ENCODE results near the gene CYBC1.

CYBC1 gene

GRCh38 chr17:82407255-82407654 lies 43.3 kb downstream of the CYBC1 start:
- no peak for DNase-seq

DNA sequence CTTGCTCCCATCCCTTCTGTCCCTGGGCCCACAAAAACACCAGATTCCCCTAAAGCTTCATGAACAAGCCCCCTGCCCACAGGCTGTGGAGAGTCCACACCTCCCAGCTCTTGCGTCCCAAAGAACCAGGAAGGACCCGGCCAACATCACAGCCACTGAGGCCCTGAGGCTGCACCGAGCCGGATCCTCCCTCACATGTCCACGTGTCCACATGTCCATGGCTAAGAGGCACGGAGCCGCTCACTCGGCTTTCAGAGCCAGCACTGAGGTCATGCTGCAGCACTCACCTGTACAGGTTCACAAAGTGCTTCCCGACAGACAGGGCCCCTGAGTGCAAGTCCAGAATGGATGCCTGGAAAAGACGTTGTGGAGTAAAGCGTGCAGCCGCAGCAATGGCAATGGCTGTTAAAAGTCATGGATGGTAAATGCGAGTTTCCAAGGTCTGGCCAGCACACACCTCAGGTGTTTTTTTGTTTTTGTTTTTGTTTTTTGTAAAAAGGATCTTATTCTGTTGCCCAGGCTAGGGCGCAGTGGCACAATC lies 44.4 kb downstream of the CYBC1 start:
- DNase-seq, result no peak

DNA sequence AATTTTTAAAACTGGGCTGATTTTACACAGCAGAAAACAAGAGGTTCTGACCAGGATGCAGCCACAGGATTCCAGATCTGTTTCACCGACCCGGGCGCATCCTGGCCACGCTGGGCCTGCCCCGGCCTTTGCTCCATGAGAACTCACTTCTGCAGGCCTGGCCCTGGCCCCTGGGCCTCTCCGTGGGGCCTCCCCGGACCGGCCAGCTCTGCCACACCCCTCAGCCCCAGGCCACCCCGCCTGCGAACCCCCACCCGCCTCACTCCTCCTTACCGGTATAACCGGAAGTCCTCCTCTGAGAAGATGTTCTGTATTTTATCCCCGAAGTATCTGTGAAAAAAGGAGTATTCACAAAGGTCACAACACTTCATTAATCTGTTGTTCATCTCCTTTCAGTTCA lies 45.5 kb downstream of the CYBC1 start:
- no peak for DNase-seq

DNA sequence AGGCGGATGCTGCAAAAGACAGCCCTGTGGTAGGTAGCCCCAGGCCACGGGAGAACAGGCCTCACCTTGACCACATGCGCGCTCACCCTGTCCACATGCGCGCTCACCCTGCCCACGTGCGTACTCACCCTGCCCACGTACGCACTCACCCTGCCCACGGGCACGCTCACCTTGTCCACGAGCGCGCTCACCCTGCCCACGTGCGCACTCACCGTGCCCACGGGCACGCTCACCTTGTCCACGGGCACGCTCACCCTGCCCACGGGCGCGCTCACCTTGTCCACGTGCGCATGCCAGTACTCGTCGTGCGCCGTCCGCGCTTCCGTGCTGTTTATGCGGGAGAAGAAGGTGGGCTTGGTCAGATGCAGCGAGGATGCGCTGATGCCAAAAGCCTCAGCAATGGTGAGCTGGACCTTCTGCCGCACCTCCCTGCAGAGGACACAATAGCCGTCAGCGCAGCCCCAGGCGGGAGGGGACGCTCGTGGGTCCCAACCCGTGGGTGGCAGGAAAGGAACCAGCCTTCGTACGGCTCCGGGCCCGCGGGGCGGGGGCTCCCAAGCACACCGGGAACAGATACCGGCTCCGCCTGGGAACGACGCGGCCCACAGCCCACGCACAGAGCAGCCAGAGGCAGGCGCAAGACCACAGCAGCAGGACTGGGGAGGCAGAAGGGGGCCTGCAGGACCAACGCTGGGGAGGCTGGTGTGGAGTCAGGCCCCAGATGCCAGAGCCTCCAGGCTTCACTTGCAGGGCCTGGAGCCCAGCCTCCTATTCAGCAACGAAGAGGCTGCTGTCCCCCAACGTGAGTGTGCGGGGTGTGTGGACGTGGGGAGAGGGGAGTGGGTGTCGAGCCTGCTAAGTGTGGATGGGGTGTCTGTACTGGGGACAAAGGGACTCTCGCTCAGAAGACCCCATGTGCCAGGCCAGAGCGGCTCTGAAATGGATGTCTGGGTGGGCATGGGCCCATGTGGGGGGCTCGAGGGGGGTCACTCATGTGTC lies 46.6 kb downstream of the CYBC1 start:
- DNase-seq, result no peak

DNA sequence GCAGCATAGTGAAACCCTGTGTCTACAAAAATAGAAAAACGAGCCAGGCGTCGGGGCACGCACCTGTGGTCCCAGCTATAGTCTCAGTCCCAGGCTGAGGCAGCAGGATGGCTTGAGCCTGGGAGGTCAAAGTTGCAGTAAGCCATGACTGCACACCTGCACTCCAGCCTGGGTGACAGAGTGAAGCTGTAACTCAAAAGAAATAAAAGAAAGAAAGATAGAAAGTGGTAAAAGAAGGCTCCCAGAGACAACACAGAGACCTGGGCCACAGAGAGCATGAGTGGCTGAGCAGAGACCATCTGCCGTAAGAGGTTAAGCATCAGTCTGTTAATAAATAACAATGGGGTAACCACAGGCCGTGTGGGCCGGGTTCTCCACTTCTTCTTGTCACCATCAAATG lies 47.7 kb downstream of the CYBC1 start:
- no peak for DNase-seq

GRCh38 chr17:82400830-82401229 lies 49.7 kb downstream of the CYBC1 start:
- no peak for DNase-seq

DNA sequence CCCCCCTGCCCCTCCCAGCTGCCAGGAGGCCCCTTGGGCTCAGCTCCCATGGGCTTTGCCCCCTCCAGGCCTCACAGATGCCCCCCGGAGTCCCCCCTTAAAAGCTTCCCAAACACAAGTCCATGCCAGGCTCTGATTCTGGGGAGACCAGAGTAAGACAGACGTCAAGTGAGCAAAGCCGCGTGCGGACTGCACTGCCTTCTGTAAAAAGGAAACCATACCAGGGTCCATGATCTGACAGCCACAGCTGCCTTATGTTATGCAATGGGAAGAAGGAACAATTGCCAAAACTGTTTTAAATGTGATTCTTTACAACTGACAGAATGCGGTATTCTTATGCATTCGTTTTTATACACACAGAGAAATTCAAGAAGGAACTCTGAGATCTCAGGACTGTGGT lies 50.3 kb downstream of the CYBC1 start:
- DNase-seq, result no peak

- peak; percentile 56 for DNase-seq
These were observed 50.9 kb downstream of the CYBC1 start for GRCh38 chr17:82399601-82400101.

DNA sequence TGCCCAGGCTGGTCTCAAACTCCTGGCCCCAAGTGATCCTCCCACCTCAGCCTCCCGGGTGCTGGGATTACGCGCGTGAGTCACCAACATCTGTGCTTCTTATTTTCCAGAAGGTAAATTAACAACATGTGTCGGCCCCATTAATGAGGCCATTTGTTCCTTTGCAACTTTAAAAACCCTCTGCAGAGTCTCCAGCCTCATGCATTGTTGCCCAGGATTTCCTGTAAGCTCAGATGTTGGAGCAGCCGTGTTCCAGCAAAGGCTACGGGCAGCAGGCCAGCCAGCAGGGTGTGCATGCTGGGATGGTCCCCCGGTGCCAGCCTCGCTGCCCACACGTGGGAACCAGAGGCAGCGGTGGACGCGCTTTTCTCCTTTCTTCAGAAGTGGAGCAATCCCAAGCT lies 51.5 kb downstream of the CYBC1 start:
- DNase-seq, result no peak

- DNase-seq, result no peak
These were observed 52.9 kb downstream of the CYBC1 start for GRCh38 chr17:82397449-82398335.

- no peak for DNase-seq
These were observed 53.7 kb downstream of the CYBC1 start for GRCh38 chr17:82396601-82397435.

- DNase-seq, result no peak
These were observed 56.3 kb downstream of the CYBC1 start for GRCh38 chr17:82394278-82394677.

DNA sequence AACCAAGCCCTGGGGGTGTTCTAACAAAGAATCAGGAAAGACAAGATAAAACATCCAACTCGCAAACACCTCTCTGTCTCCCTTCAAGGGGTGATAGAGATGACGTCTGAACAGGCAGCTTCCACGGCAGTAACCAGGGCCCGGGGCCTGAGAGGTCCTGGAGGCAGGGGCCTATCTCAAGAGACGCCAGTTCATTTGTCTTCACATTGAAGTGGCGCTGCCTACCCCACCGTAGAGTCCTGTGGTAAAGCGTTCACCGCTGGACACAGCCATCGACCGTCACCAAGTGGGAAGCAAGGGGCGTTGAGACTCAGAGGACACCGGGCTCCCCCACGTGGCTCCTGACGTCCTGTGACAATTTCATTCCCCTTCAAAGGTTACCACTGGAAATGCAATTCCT lies 57.6 kb downstream of the CYBC1 start:
- DNase-seq, result no peak
